Keratinocyte (primary cell): Measurements from ENCODE around the gene TBL2. TPM values are rescaled to one million over a fixed set of nuclear protein-coding genes. Genes with fewer than 3 reads are reported as not detected.
A peak's percentile ranks its signal among the peaks of the same experiment; 100 is the strongest.

Experiments used
- DNase-seq: peaks from one replicate; pipeline ENCODE4 v3.0.0-alpha.2; 2011; ENCODE audit warnings: low read depth, missing footprints, low spot score
- FAIRE-seq: peaks from 2 replicates; lab custom pipeline; 2011; peaks lifted over from hg19 to GRCh38; lab: Jason Lieb, UNC
- H2AFZ ChIP-seq: 2 replicates; pipeline ENCODE4 v1.6.0; 2012; ENCODE audit warnings: low read length, control low read depth, inconsistent platforms; ENCODE audit not compliant: control insufficient read depth
- H3K27ac ChIP-seq: 2 replicates; pipeline ENCODE4 v1.5.1; 2011; ENCODE audit warnings: low read length; ENCODE audit not compliant: control insufficient read depth, insufficient read depth
- H3K27me3 ChIP-seq: 3 replicates; pipeline ENCODE4 v1.6.0; 2011; ENCODE audit warnings: low read length; ENCODE audit not compliant: control insufficient read depth, insufficient read depth; ENCODE audit errors: extremely low read depth
- H3K36me3 ChIP-seq, 2 experiments: 2 replicates in 1 of 2; 3 replicates in 1 of 2; pipeline ENCODE4 v1.5.1; 2011; ENCODE audit warnings: low read length in 2 of 2, mild to moderate bottlenecking in 1 of 2; ENCODE audit not compliant: control insufficient read depth in 2 of 2, insufficient read depth in 2 of 2; ENCODE audit errors: extremely low read depth in 1 of 2
- H3K4me1 ChIP-seq: 3 replicates; pipeline ENCODE4 v1.5.1; 2011; ENCODE audit warnings: low read length; ENCODE audit not compliant: control insufficient read depth, insufficient read depth; ENCODE audit errors: extremely low read depth
- H3K4me2 ChIP-seq: 3 replicates; pipeline ENCODE4 v1.6.0; 2011; ENCODE audit warnings: low read depth, low read length; ENCODE audit not compliant: control insufficient read depth, insufficient read depth; ENCODE audit errors: extremely low read depth
- H3K4me3 ChIP-seq, 3 experiments: fragments of 200-600 bp in 1 of 3; sonication (generic) in 1 of 3; 2 replicates in 2 of 3; 3 replicates in 1 of 3; pipeline ENCODE4 v1.5.1; 2011 to 2016; ENCODE audit warnings: low read length in 3 of 3, mild to moderate bottlenecking in 3 of 3, control low read depth in 2 of 3, inconsistent platforms in 1 of 3, low read depth in 1 of 3, mixed read lengths in 1 of 3, mixed run types in 1 of 3, moderate library complexity in 1 of 3; ENCODE audit not compliant: control insufficient read depth in 2 of 3, insufficient read depth in 2 of 3; ENCODE audit errors: extremely low read depth in 1 of 3
- H3K79me2 ChIP-seq: 2 replicates; pipeline ENCODE4 v1.6.0; 2012; ENCODE audit warnings: low read length; ENCODE audit not compliant: control insufficient read depth, insufficient read depth
- H3K9ac ChIP-seq: 3 replicates; pipeline ENCODE4 v1.6.0; 2011; ENCODE audit warnings: low read length; ENCODE audit not compliant: control insufficient read depth, insufficient read depth; ENCODE audit errors: extremely low read depth
- H3K9me1 ChIP-seq: 3 replicates; pipeline ENCODE4 v1.6.0; 2011; ENCODE audit warnings: low read length; ENCODE audit not compliant: control insufficient read depth, insufficient read depth; ENCODE audit errors: extremely low read depth
- H3K9me3 ChIP-seq: 2 replicates; pipeline ENCODE4 v1.5.1; 2012; ENCODE audit warnings: low read depth, low read length; ENCODE audit not compliant: control insufficient read depth
- H4K20me1 ChIP-seq: 3 replicates; pipeline ENCODE4 v1.6.0; 2011; ENCODE audit warnings: low read length; ENCODE audit not compliant: control insufficient read depth, insufficient read depth; ENCODE audit errors: extremely low read depth
- CTCF ChIP-seq, 3 experiments: IDR thresholded peaks in 1 of 3; conservative IDR thresholded peaks in 1 of 3; optimal IDR thresholded peaks in 1 of 3; 2 replicates in 2 of 3; 3 replicates in 1 of 3; pipeline versions ENCODE3 to v1.5.1; 2011; ENCODE audit warnings: low read length in 3 of 3, mild to moderate bottlenecking in 3 of 3, moderate library complexity in 2 of 3, control low read depth in 1 of 3, inconsistent platforms in 1 of 3; ENCODE audit not compliant: insufficient read depth in 2 of 3; ENCODE audit errors: extremely low read depth in 1 of 3
- EZH2 ChIP-seq: IDR thresholded peaks from one replicate; pipeline ENCODE4 v1.6.1; 2012; ENCODE audit warnings: inconsistent platforms, mild to moderate bottlenecking, low read length, moderate library complexity
- dilution Hi-C: fragments of 300-500 bp; cut with MboI; formaldehyde crosslinking; loops from one replicate; pipeline ENCODE4 v1.7.0; 2020; ENCODE audit warnings: low sequenced_read_pairs; ENCODE audit not compliant: extremely low pct_ligation_motif_present
- polyA plus RNA-seq, 5 experiments: library from polyadenylated mRNA; depleted of rRNA in 3 of 5; stranded (reverse) in 3 of 5; stranded (forward) in 1 of 5; unstranded in 1 of 5; fragments of >200 nt; gene quantifications; 1 replicate in 1 of 5; 2 replicates in 3 of 5; 3 replicates in 1 of 5; pipeline versions ENCODE4 v1.2.1 to v1.2.3, GENCODE V29; 2011 to 2012; ENCODE audit warnings: missing spikeins in 2 of 5, low read depth in 1 of 5, low replicate concordance in 1 of 5

Gene TBL2
- polyA plus RNA-seq, 1 donor (not counting 4 experiments of a cell fraction or from before 2014, with no cell fraction given): 29.4 TPM

DNA sequence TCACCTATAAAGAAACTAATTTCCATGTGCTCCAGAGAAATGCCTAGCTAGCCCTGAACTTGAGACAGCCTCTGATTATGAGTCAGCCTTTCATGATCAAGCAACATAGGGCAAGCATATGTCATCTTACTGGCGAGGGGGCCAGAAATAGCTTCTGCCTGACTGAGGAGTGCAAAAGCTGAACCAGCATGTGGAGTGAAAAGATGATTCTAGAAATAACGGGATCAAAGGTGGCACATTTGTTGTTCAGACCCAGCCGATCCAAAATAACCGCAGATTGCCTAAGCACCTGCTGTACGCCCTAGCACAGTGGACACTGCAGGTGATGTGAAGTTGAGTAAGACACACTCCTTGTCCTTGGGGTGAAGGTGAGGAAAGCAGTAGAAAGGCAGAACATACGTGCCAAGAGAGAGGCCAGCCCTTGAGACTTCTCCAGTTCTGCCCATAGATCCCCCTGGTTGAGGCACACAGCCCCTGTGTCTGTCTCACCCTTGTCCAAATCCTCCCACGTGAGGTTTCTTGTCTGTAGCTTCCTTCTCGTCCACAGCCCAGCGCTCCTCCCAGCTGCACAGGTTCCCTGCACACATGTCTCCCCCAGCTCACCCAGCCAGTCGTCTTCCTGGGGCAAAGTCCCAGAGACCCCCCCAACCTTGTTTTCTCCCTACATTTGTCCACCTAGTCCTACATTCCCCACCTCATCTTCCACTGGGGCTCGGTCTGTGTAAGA, 18.1 kb downstream of the TBL2 start:
- Histone ChIP-seq H3K79me2 (peaks cover 15% of the 10 kb centered on the region), H4K20me1 (peaks cover 6% of the 10 kb centered on the region), H3K4me3 (no peak overlapping the region), H3K27ac (no peak overlapping the region), H3K4me2 (no peak overlapping the region), H3K9me3 (no peaks in the 10 kb centered on the region), H3K9me1 (peaks cover 2% of the 10 kb centered on the region), H3K4me1 (peaks cover 19% of the 10 kb centered on the region), H2AFZ (no peak overlapping the region), H3K27me3 (no peaks in the 10 kb centered on the region), H3K9ac (no peak overlapping the region), H3K36me3 (no peaks in the 10 kb centered on the region)
- DNase-seq (no peak), FAIRE-seq (no peak)
- no peak for TF ChIP-seq EZH2
- TF ChIP-seq CTCF (optimal IDR thresholded peaks at IDR 0.05 in 1 of 3, IDR thresholded peaks at IDR 0.05 in 1 of 3, conservative IDR thresholded peaks at IDR 0.05 in 1 of 3; ENCODE audit: extremely low read depth in 1 of 3, insufficient read depth in 2 of 3, low read length in 3 of 3): no peak
- dilution Hi-C loops: no loop called here

- Histone ChIP-seq H3K4me2 (peak within 1 kb of the TSS; percentile 86), H4K20me1 (peaks cover 6% of the 10 kb centered on the region), H3K4me1 (peaks cover 25% of the 10 kb centered on the region), H2AFZ (peak within 1 kb of the TSS; percentile 49), H3K79me2 (peaks cover 40% of the 10 kb centered on the region), H3K27me3 (no peaks in the 10 kb centered on the region), H3K9me3 (no peaks in the 10 kb centered on the region), H3K36me3 (peaks cover 0 to 3% of the 10 kb centered on the region in 2 experiments), H3K27ac (peak within 1 kb of the TSS; percentile 80), H3K9ac (peak within 1 kb of the TSS; percentile 92), H3K9me1 (peaks cover 6% of the 10 kb centered on the region), H3K4me3 (peak within 1 kb of the TSS; percentile 70 to 96 (median 82))
- TF ChIP-seq EZH2 (no peak), CTCF (optimal IDR thresholded peaks at IDR 0.05 in 1 of 3, IDR thresholded peaks at IDR 0.05 in 1 of 3, conservative IDR thresholded peaks at IDR 0.05 in 1 of 3; ENCODE audit: extremely low read depth in 1 of 3, insufficient read depth in 2 of 3, low read length in 3 of 3) (no peak)
- DNase-seq (no peak), FAIRE-seq (no peak)
- dilution Hi-C loops: no loop called here
Measured at GRCh38 chr7:73557397-73558257, 20.8 kb downstream of the TBL2 start, which contains the start of gene BCL7B. Gene BCL7B, minus strand, starts transcription at chr7:73557690. Its CDS starts 112 bp downstream, at chr7:73557578.
